HepG2 (cell line): ENCODE results near the gene RAB15. TPM values are rescaled to one million over a fixed set of nuclear protein-coding genes. Genes with fewer than 3 reads are reported as not detected.

ENCODE experiments used
- ATAC-seq: fragments of 200-7000 bp; cut with Tn5 transposase; 3 replicates; pipeline ENCODE4 v1.9.1; 2020; ENCODE audit warnings: mild to moderate bottlenecking, moderate library complexity
- BruUV-seq: library from RNA; stranded (reverse); fragments of 400-500 nt; replicated peaks from 2 replicates; lab custom pipeline; 2021; lab: Mats Ljungman, UMichigan
- CTCF ChIA-PET: fragments of 300-600 bp; formaldehyde crosslinking; extraction: SDS; loops from one replicate; lab custom pipeline; 2021; ENCODE audit warnings: low total read pairs, inconsistent platforms, low intra/inter-chr PET ratio; lab: Yijun Ruan, JAX
- POLR2A ChIA-PET: fragments of 350-600 bp; sonication (Branson Sonifier 250); formaldehyde crosslinking; loops from one replicate; lab custom pipeline; 2020; ENCODE audit warnings: antibody characterized with exemption, inconsistent platforms; lab: Yijun Ruan, JAX
- DNase-seq: peaks from one replicate; pipeline ENCODE4 v3.0.0-alpha.2; 2015; ENCODE audit warnings: low spot score
- FAIRE-seq: peaks from 3 replicates; lab custom pipeline; 2011; peaks lifted over from hg19 to GRCh38; lab: Jason Lieb, UNC
- H2AFZ ChIP-seq: one replicate; pipeline ENCODE4 v1.6.1; 2011; ENCODE audit warnings: low read length, inconsistent platforms
- H3K27ac ChIP-seq: fragments of 300-600 bp; 3 replicates; pipeline ENCODE4 v1.8.0; 2011; ENCODE audit warnings: mixed run types, mild to moderate bottlenecking, mixed read lengths, low read length, inconsistent platforms; ENCODE audit not compliant: insufficient read depth; ENCODE audit errors: extremely low read length
- H3K27me3 ChIP-seq, 2 experiments: fragments of 200-600 bp in 1 of 2; 2 replicates in 1 of 2; 3 replicates in 1 of 2; pipeline versions ENCODE4 v1.6.0 to v1.8.0; 2011; ENCODE audit warnings: low read length in 2 of 2, mild to moderate bottlenecking in 2 of 2, moderate library complexity in 2 of 2, inconsistent platforms in 1 of 2; ENCODE audit not compliant: insufficient read depth in 2 of 2, control insufficient read depth in 1 of 2
- H3K36me3 ChIP-seq, 2 experiments: fragments of 200-600 bp in 1 of 2; replicated peaks in 1 of 2; 2 replicates in 1 of 2; 3 replicates in 1 of 2; pipeline versions ENCODE4 v1.5.1 to v1.8.0; 2011; ENCODE audit warnings: low read length in 2 of 2, inconsistent platforms in 1 of 2; ENCODE audit not compliant: insufficient read depth in 2 of 2, control insufficient read depth in 1 of 2
- H3K4me1 ChIP-seq: 2 replicates; pipeline ENCODE4 v1.5.1; 2012; ENCODE audit warnings: low read length, inconsistent platforms; ENCODE audit not compliant: insufficient read depth
- H3K4me2 ChIP-seq: 2 replicates; pipeline ENCODE4 v1.6.0; 2011; ENCODE audit warnings: low read depth, low read length, inconsistent platforms
- H3K4me3 ChIP-seq, 3 experiments: fragments of 200-600 bp in 1 of 3; sonication (generic), shearing (Covaris generic) in 1 of 3; replicated peaks in 1 of 3; 2 replicates each; pipeline ENCODE4 v1.5.1; 2011 to 2016; ENCODE audit warnings: low read length in 3 of 3, inconsistent platforms in 2 of 3, low read depth in 2 of 3, mild to moderate bottlenecking in 2 of 3, control low read depth in 1 of 3, mixed read lengths in 1 of 3; ENCODE audit not compliant: insufficient read depth in 1 of 3
- H3K79me2 ChIP-seq: one replicate; pipeline ENCODE4 v1.6.1; 2011; ENCODE audit warnings: low read length, inconsistent platforms; ENCODE audit not compliant: insufficient read depth
- H3K9ac ChIP-seq: 2 replicates; pipeline ENCODE4 v1.6.0; 2011; ENCODE audit warnings: mild to moderate bottlenecking, low read depth, low read length, inconsistent platforms; ENCODE audit not compliant: insufficient read depth
- H3K9me3 ChIP-seq: 2 replicates; pipeline ENCODE4 v1.5.1; 2012; ENCODE audit warnings: mild to moderate bottlenecking, low read length
- H4K20me1 ChIP-seq: 2 replicates; pipeline ENCODE4 v1.6.0; 2011; ENCODE audit warnings: inconsistent platforms, mild to moderate bottlenecking, low read length, moderate library complexity; ENCODE audit not compliant: insufficient read depth
- CEBPB ChIP-seq: IDR thresholded peaks from 2 replicates; pipeline ENCODE4 v1.6.1; 2011; ENCODE audit warnings: low read depth, low read length, improper control_type of control experiment, borderline replicate concordance
- LRRFIP1 ChIP-seq: sonication (generic); formaldehyde crosslinking; conservative IDR thresholded peaks from 2 replicates; pipeline ENCODE4 v1.4.0; 2020; ENCODE audit warnings: missing genetic modification reagents
- PAF1 ChIP-seq: IDR thresholded peaks from 2 replicates; pipeline ENCODE4 v1.6.1; 2016; ENCODE audit warnings: missing genetic modification reagents, missing compliant biosample characterization
- PAWR ChIP-seq: sonication (generic); formaldehyde crosslinking; IDR thresholded peaks from 2 replicates; pipeline ENCODE4 v1.4.0; 2020; ENCODE audit warnings: missing genetic modification reagents, mild to moderate bottlenecking, borderline replicate concordance
- TEAD3 ChIP-seq: optimal IDR thresholded peaks from 2 replicates; pipeline ENCODE3; 2016; ENCODE audit warnings: borderline replicate concordance
- TEF ChIP-seq: sonication (generic); formaldehyde crosslinking; IDR thresholded peaks from 2 replicates; pipeline ENCODE4 v1.5.0; 2020; ENCODE audit warnings: missing genetic modification reagents
- TRAFD1 ChIP-seq: sonication (generic); formaldehyde crosslinking; IDR thresholded peaks from 2 replicates; pipeline ENCODE4 v1.5.1; 2020; ENCODE audit warnings: missing genetic modification reagents, mild to moderate bottlenecking, borderline replicate concordance
- XRCC5 ChIP-seq: fragments of 200-400 bp; formaldehyde crosslinking; optimal IDR thresholded peaks from 2 replicates; pipeline ENCODE3; 2017; ENCODE audit warnings: mild to moderate bottlenecking, low read length
- ZBTB7B ChIP-seq: sonication (generic); formaldehyde crosslinking; IDR thresholded peaks from 2 replicates; pipeline ENCODE4 v1.4.0; 2020; ENCODE audit warnings: missing genetic modification reagents
- ZNF3 ChIP-seq: IDR thresholded peaks from 2 replicates; pipeline ENCODE4 v1.7.0; 2017; ENCODE audit warnings: inconsistent platforms
- ZNF567 ChIP-seq: sonication (generic); formaldehyde crosslinking; IDR thresholded peaks from 2 replicates; pipeline ENCODE4 v1.8.1; 2023; ENCODE audit warnings: mild to moderate bottlenecking, missing genetic modification reagents, borderline replicate concordance
- ZNF737 ChIP-seq: sonication (generic); formaldehyde crosslinking; IDR thresholded peaks from 2 replicates; pipeline ENCODE4 v1.5.0; 2020; ENCODE audit warnings: missing genetic modification reagents, mild to moderate bottlenecking, borderline replicate concordance
- WGBS: methylation state at CpG from one replicate; pipeline ENCODE4 v1.1.6; 2017; ENCODE audit warnings: low lambda C conversion rate; 5-methylcytosine and 5-hydroxymethylcytosine counted together
- in situ Hi-C: cut with HindIII; loops from 2 replicates; pipeline ENCODE4 v1.10.0; 2017; ENCODE audit warnings: low pct_unique_long_range_greater_than_20kb; ENCODE audit not compliant: extremely low pct_ligation_motif_present
- intact Hi-C: fragments of 100-400 bp; cut with micrococcal nuclease; formaldehyde crosslinking; loops from one replicate; pipeline ENCODE4 v1.10.0; 2022; ENCODE audit not compliant: unreplicated experiment
- polyA plus RNA-seq, 8 experiments: library from polyadenylated mRNA; depleted of rRNA in 3 of 8; stranded (reverse) in 7 of 8; unstranded in 1 of 8; fragments of >200 nt; fragmentation: Illumina TruSeq in 4 of 8; extraction: Trizol in 4 of 8; gene quantifications; 2 replicates each; pipeline versions ENCODE4 v1.2.1 to v1.2.3, GENCODE V29; 2011 to 2016; ENCODE audit warnings: low read depth in 4 of 8, missing spikeins in 1 of 8, mixed read lengths in 1 of 8; ENCODE audit not compliant: insufficient read depth in 1 of 8
- total RNA-seq, 5 experiments: library from RNA; depleted of rRNA; stranded (reverse); fragments of >200 nt; fragmentation: Illumina TruSeq; extraction: Trizol; gene quantifications; 2 replicates each; pipeline ENCODE4 v1.2.3, GENCODE V29; 2016; ENCODE audit warnings: low read depth in 1 of 5

The RAB15 gene
- total and polyA plus RNA-seq, 2 of the 13 experiments (the other 11 are each of a cell fraction or from before 2014, with no cell fraction given) = 7.4 to 18.5 TPM

GRCh38 chr14:64926398-64926995 lies 45.6 kb downstream of the RAB15 start:
- FAIRE-seq (no peak), DNase-seq (no peak), ATAC-seq (no peak)
- WGBS = 93% methylated on average over 4 of the region's 4 CpGs
- Histone ChIP-seq H3K9ac (no peak overlapping the region), H2AFZ (no peak overlapping the region), H3K27ac (no peak overlapping the region), H3K36me3 (peaks cover 12 to 47% of the 10 kb centered on the region in 2 experiments), H3K79me2 (no peaks in the 10 kb centered on the region), H3K4me3 (no peak overlapping the region), H3K27me3 (no peaks in the 10 kb centered on the region), H3K4me2 (no peak overlapping the region), H4K20me1 (no peaks in the 10 kb centered on the region), H3K4me1 (peaks cover 17% of the 10 kb centered on the region), H3K9me3 (no peaks in the 10 kb centered on the region)
- TF ChIP-seq CEBPB (no peak), XRCC5 (no peak), ZNF737 (no peak), ZBTB7B (CRISPR knock-in tag) (no peak), TEF (no peak), TRAFD1 (CRISPR knock-in tag) (no peak), ZNF3 (no peak), TEAD3 (CRISPR knock-in tag) (no peak), ZNF567 (CRISPR knock-in tag) (no peak), PAWR (no peak), LRRFIP1 (CRISPR knock-in tag) (no peak), PAF1 (no peak)
- BruUV-seq = no TSS peak
- in situ Hi-C loops (no loop called here), intact Hi-C loops (no loop called here)
- POLR2A ChIA-PET = no interaction called here
- CTCF ChIA-PET = no interaction called here
